GM23248 (cell line): ENCODE measurements around the gene CLIP2. TPM values are rescaled to one million over a fixed set of nuclear protein-coding genes. Genes with fewer than 3 reads are reported as not detected.

Source experiments
- DNase-seq: peaks from one replicate; pipeline ENCODE4 v3.0.0-alpha.2; 2015
- H2AFZ ChIP-seq: fragments of 200-600 bp; sonication (generic); 2 replicates; pipeline ENCODE4 v1.6.1; 2016; ENCODE audit warnings: antibody characterized with exemption
- H3F3A ChIP-seq: fragments of 200-600 bp; sonication (generic); 2 replicates; pipeline ENCODE4 v1.6.1; 2016; ENCODE audit warnings: mild to moderate bottlenecking, antibody characterized with exemption, mixed run types; ENCODE audit not compliant: insufficient read depth
- H3K27ac ChIP-seq: fragments of 200-600 bp; sonication (generic); 2 replicates; pipeline ENCODE4 v1.5.1; 2016; ENCODE audit warnings: mild to moderate bottlenecking
- H3K27me3 ChIP-seq: fragments of 200-600 bp; sonication (generic); replicated peaks from 2 replicates; pipeline ENCODE4 v1.6.1; 2016; ENCODE audit warnings: mild to moderate bottlenecking; ENCODE audit not compliant: insufficient read depth
- H3K36me3 ChIP-seq: fragments of 200-600 bp; sonication (generic); 2 replicates; pipeline ENCODE4 v1.6.1; 2016; ENCODE audit warnings: low read depth, mild to moderate bottlenecking
- H3K4me1 ChIP-seq: fragments of 200-600 bp; sonication (generic); 2 replicates; pipeline ENCODE4 v1.6.1; 2016; ENCODE audit warnings: mild to moderate bottlenecking; ENCODE audit not compliant: insufficient read depth
- H3K4me2 ChIP-seq: fragments of 200-600 bp; sonication (generic); one replicate; pipeline ENCODE4 v1.6.1; 2016; ENCODE audit warnings: mild to moderate bottlenecking; ENCODE audit not compliant: unreplicated experiment
- H3K4me3 ChIP-seq: fragments of 200-600 bp; sonication (generic); 2 replicates; pipeline ENCODE4 v1.5.1; 2016; ENCODE audit warnings: mild to moderate bottlenecking
- H3K79me2 ChIP-seq: fragments of 200-600 bp; sonication (generic); 2 replicates; pipeline ENCODE4 v1.6.1; 2016; ENCODE audit warnings: mild to moderate bottlenecking; ENCODE audit not compliant: insufficient read depth
- H3K9ac ChIP-seq: fragments of 200-600 bp; sonication (generic); 2 replicates; pipeline ENCODE4 v1.6.1; 2016; ENCODE audit warnings: mild to moderate bottlenecking
- H3K9me2 ChIP-seq: fragments of 200-600 bp; sonication (generic); 2 replicates; pipeline ENCODE4 v1.6.1; 2016; ENCODE audit warnings: mixed run types, mild to moderate bottlenecking, moderate library complexity; ENCODE audit not compliant: insufficient read depth
- H3K9me3 ChIP-seq: fragments of 200-600 bp; sonication (generic); one replicate; pipeline ENCODE4 v1.6.1; 2017; ENCODE audit warnings: low read depth
- H4K20me1 ChIP-seq: fragments of 200-600 bp; sonication (generic); 2 replicates; pipeline ENCODE4 v1.6.0; 2016; ENCODE audit not compliant: insufficient read depth
- EZH2 ChIP-seq: fragments of 200-600 bp; sonication (generic); IDR thresholded peaks from 2 replicates; pipeline ENCODE4 v1.6.1; 2018; ENCODE audit warnings: antibody characterized with exemption, mild to moderate bottlenecking; ENCODE audit not compliant: insufficient read depth, poor library complexity, severe bottlenecking
- EZH2phosphoT487 ChIP-seq: fragments of 200-600 bp; sonication (generic); IDR thresholded peaks from 2 replicates; pipeline ENCODE4 v1.6.1; 2018; ENCODE audit warnings: antibody characterized with exemption, moderate library complexity, mild to moderate bottlenecking, low read depth; ENCODE audit not compliant: insufficient read depth
- WGBS, 2 experiments: methylation state at CpG; one replicate each; pipeline ENCODE4 v1.1.6; 2015 to 2017; ENCODE audit warnings: low lambda C conversion rate in 2 of 2, low coverage in 1 of 2; ENCODE audit errors: missing lambda C conversion rate in 2 of 2; 5-methylcytosine and 5-hydroxymethylcytosine counted together
- in situ Hi-C: fragments of 300-500 bp; cut with MboI; formaldehyde crosslinking; loops from 2 replicates; pipeline ENCODE4 v1.15.0; 2020
- polyA plus RNA-seq: library from polyadenylated mRNA; unstranded; fragments of >200 nt; fragmentation: Nextera tagmentation; extraction: Ambion mirVana; gene quantifications from 2 replicates; pipeline ENCODE4 v1.2.1, GENCODE V29; 2016
- total RNA-seq: library from RNA; depleted of rRNA; stranded (reverse); fragments of >200 nt; shearing (Covaris generic); gene quantifications from 2 replicates; pipeline ENCODE4 v1.2.3, GENCODE V29; 2014

The CLIP2 gene
- total and polyA plus RNA-seq, 2 experiments from 2014 or later = 13.2 to 40.7 TPM

DNA sequence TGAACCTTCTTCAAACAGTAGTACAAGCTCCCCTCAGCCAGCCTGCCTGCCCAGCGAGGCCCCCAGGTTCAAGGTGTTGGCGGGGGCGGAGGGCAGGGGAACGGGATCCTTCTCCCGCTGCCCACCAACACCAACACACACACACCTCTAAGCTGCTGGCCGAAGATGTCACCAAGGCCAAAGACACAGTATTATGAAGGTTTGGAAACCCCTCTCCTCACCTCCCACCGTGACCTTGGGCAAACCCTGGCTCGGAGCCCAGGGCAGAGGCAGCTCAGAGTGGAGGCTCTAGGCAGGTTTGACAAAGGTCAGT lies 115.1 kb downstream of the CLIP2 start:
- H3K4me1 ChIP-seq = no peaks in the 10 kb centered on the region

GRCh38 chr7:74404741-74405140 lies 115.5 kb downstream of the CLIP2 start:
- DNase-seq = no peak
- Histone ChIP-seq H3K4me1 (no peaks in the 10 kb centered on the region), H3K9ac (no peak overlapping the region), H3K4me2 (no peak overlapping the region), H3K27me3 (no peaks in the 10 kb centered on the region), H3K27ac (no peak overlapping the region), H2AFZ (no peak overlapping the region), H4K20me1 (no peaks in the 10 kb centered on the region), H3K79me2 (no peaks in the 10 kb centered on the region), H3K9me3 (no peaks in the 10 kb centered on the region), H3K9me2 (no peaks in the 10 kb centered on the region), H3K4me3 (no peak overlapping the region), H3F3A (0 out of 2 replicates have a peak, but pooled peaks cover 3% of the 10 kb centered on the region), H3K36me3 (peaks cover 3% of the 10 kb centered on the region; the same call in 1 of the 2 replicates)
- WGBS, 2 experiments = 82 to 85% methylated on average over 15 of the region's 15 CpGs
- no peak for TF ChIP-seq EZH2
- TF ChIP-seq EZH2phosphoT487 = no peak
- in situ Hi-C loops = loop anchor here (10.0 kb wide), 1 partner anchor 340 kb away; no protein-coding TSS in a partner anchor

More for the DNA sequence above, 115.1 kb downstream of the CLIP2 start:
- Histone ChIP-seq H3K27ac (no peak overlapping the region), H3K9ac (no peak overlapping the region), H3K79me2 (no peaks in the 10 kb centered on the region), H3K9me2 (no peaks in the 10 kb centered on the region), H3F3A (0 out of 2 replicates have a peak, but pooled peaks cover 3% of the 10 kb centered on the region), H2AFZ (no peak overlapping the region), H3K4me2 (no peak overlapping the region), H3K4me3 (no peak overlapping the region), H3K36me3 (peaks cover 3% of the 10 kb centered on the region; the same call in 1 of the 2 replicates), H4K20me1 (no peaks in the 10 kb centered on the region), H3K9me3 (no peaks in the 10 kb centered on the region), H3K27me3 (no peaks in the 10 kb centered on the region)
- WGBS, 2 experiments = 95 to 99% methylated on average over 6 to 8 of the region's 8 CpGs
- DNase-seq = no peak
- TF ChIP-seq EZH2phosphoT487 (no peak), EZH2 (no peak)
- in situ Hi-C loops = loop anchor here (10.0 kb wide), 1 partner anchor 340 kb away; no protein-coding TSS in a partner anchor

DNA sequence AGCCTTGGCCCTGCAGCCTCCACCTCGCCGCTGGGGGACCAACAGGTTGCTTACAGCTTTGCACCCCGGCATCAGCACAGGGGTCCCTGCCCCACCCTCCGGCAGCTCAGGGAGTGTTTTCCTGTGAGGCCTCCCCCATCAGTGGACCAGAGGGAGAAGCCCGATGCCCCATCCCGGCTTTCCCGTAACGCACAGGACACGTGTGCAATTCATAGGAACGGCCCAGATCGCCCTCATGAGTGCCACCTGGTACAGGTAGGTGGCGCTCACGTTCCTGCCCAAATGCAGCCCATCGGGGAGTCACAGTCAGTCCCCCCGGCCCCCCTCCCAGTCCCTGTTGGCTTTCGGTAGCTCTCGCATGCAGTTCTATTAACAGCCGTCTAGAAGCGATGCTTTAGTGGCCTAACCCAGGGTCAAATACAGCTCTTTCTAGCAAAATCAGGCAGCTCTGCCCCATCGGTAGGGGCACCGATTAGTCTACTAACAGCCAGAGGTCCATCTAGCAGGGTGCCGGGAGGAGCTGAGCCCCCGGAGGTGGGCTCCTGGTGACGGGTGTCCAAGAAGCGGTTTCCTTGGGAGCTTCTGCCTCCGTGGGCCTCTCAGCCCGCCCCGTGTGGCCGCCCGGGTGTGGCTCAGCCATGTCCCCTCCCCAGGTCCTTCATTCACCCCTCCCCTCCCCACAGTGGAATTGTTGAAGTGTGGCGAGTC lies 116.1 kb downstream of the CLIP2 start:
- 79 to 82% methylated on average over 24 to 30 of the region's 31 CpGs for WGBS, 2 experiments
- peak; percentile 33 for DNase-seq
- in situ Hi-C loops = loop anchor here (10.0 kb wide), 1 partner anchor 341 kb away; no protein-coding TSS in a partner anchor

DNA sequence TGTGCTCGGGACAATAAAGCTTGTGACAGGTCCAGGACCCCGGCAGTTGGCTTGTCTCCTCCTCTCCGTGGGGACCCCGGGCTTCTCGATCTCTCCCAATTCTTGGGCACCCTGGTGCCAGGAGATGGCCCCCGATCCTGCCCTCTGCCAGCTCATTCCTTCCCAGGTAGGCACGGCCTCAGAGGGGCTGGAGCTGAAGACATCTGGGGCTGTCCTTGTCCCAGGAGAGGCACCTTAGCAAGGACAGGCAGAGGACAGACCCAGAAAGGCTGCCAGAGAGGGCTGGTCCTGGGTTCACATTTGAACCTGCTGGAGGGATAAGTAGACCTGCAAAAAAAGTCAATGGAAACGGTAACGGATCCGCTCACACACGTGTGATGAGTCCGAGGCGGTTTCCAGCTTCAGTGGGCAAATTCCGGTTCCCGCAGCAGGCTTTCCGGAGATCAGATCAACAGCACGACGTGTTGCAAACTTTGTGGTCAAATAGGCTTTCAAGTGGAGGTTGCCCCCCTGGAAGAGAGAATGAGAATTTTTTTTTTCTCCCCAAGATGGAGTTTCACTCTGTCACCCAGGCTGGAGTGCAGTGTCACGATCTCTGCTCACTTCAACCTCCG lies 116.8 kb downstream of the CLIP2 start:
- H4K20me1 ChIP-seq = no peaks in the 10 kb centered on the region
- H3K79me2 ChIP-seq = no peaks in the 10 kb centered on the region
- no peaks in the 10 kb centered on the region for H3K27me3 ChIP-seq
- no peak overlapping the region for H3K27ac ChIP-seq
- H3K4me1 ChIP-seq = no peaks in the 10 kb centered on the region
- in situ Hi-C loops = loop anchor here (10.0 kb wide), 1 partner anchor 341 kb away; no protein-coding TSS in a partner anchor
- TF ChIP-seq EZH2phosphoT487 (no peak), EZH2 (no peak)
- DNase-seq = no peak
- H3K9me3 ChIP-seq = no peaks in the 10 kb centered on the region
- H2AFZ ChIP-seq = no peak overlapping the region
- WGBS, 2 experiments = 85 to 90% methylated on average over 20 of the region's 20 CpGs
- no peak overlapping the region for H3K4me3 ChIP-seq
- no peaks in the 10 kb centered on the region for H3K9me2 ChIP-seq
- H3F3A ChIP-seq = 0 out of 2 replicates have a peak, but pooled peaks cover 3% of the 10 kb centered on the region
- H3K9ac ChIP-seq = no peak overlapping the region
- peaks cover 3% of the 10 kb centered on the region; the same call in 1 of the 2 replicates for H3K36me3 ChIP-seq
- H3K4me2 ChIP-seq = no peak overlapping the region

More for the DNA sequence above, 116.1 kb downstream of the CLIP2 start:
- Histone ChIP-seq H3K27me3 (no peaks in the 10 kb centered on the region), H3K27ac (no peak overlapping the region), H3F3A (0 out of 2 replicates have a peak, but pooled peaks cover 3% of the 10 kb centered on the region), H3K9ac (no peak overlapping the region), H4K20me1 (no peaks in the 10 kb centered on the region), H3K4me1 (no peaks in the 10 kb centered on the region), H3K36me3 (peaks cover 3% of the 10 kb centered on the region; the same call in 1 of the 2 replicates), H2AFZ (no peak overlapping the region), H3K79me2 (no peaks in the 10 kb centered on the region), H3K4me3 (no peak overlapping the region), H3K9me3 (no peaks in the 10 kb centered on the region), H3K9me2 (no peaks in the 10 kb centered on the region), H3K4me2 (no peak overlapping the region)
- TF ChIP-seq EZH2 (no peak), EZH2phosphoT487 (no peak)
